Measurements from ENCODE around the gene ADD1. TPM values are rescaled to one million over a fixed set of nuclear protein-coding genes. Genes with fewer than 3 reads are reported as not detected.

Gene ADD1
- total and polyA plus RNA-seq, 2 donors (not counting 1 experiment from before 2014, with no cell fraction given), result 302 to 383 TPM

DNA sequence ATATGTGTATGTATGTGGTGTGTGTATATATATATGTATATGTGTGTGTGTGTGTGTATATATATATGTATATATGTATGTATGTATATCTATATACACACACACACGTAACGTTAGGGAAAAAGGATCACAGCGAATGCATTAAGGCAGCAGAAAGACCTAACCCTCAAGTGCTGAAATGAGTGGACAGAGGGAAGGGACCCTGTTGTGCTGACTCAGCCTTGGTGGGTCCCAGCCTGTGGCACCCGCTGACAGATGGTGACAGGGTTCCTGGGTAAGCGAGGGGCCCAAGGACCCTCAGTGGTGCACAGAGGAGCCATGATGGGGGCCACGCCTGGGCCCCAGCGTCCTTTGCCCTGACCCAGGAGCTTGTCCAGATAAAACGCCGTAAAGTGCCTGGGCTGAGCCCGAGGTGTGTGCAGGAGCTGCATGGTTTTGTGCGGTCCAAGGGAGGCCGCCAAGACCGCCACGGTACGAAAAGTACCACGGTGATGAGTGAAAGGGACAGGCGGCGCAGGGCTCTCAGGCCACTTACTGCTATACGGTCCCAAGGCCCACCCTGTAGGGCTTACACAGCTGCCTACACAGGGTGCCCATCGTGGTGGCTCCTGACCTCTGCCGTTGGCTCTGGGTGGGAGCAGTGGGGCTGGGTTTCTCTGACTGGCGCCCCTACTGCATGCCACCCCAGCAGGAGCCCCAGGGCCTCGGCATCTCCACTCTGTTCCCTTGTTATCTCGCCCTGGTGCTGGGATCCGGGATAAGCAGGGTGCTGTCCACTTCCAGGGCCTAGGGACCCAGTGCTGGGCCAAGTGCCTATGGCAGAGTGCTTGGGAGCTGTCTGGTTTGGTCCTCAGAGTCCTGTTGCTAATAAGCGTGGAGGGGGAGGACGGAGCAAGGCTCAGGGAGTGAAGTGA is 40.8 kb upstream of the ADD1 start:
- POLR2A ChIA-PET, result interaction anchor here (1.1 kb wide), 1 partner anchor 8 kb away, joined by 3 read pairs; no protein-coding TSS in a partner anchor
- Histone ChIP-seq H3K27me3 (replicated peaks in 1 of 4; ENCODE audit: control extremely low read depth in 1 of 4, control insufficient read depth in 3 of 4, insufficient read depth in 4 of 4, low read length in 3 of 4) (no peaks in the 10 kb centered on the region), H3K9me3 (ENCODE audit: control extremely low read depth in 1 of 3, control insufficient read depth in 2 of 3, insufficient read depth in 1 of 3, low read length in 2 of 3) (no peaks in the 10 kb centered on the region), H3K4me2 (replicated peaks; ENCODE audit: low read depth, low read length, poor library complexity, severe bottlenecking) (no peak overlapping the region), H3K4me3 (ENCODE audit: control extremely low read depth in 1 of 5, extremely low read depth in 1 of 5, insufficient read depth in 1 of 5, low read depth in 2 of 5, low read length in 4 of 5) (no peak overlapping the region), H3K79me2 (ENCODE audit: control insufficient read depth, insufficient read depth, low read length) (peaks cover 92% of the 10 kb centered on the region), H3K36me3 (replicated peaks in 1 of 2; ENCODE audit: control extremely low read depth in 1 of 2, control insufficient read depth in 1 of 2, extremely low read depth in 1 of 2, insufficient read depth in 2 of 2, low read length in 1 of 2) (peaks cover 0 to 8% of the 10 kb centered on the region in 2 experiments), H2AFZ (ENCODE audit: insufficient read depth, low read depth, low read length, poor library complexity, severe bottlenecking) (no peak overlapping the region), H4K20me1 (ENCODE audit: control insufficient read depth, insufficient read depth, low read length, poor library complexity, severe bottlenecking) (no peaks in the 10 kb centered on the region), H3K27ac (ENCODE audit: low read length in 2 of 2) (peak overlapping the region in 1 of 2 donors; percentile 18), H3K4me1 (ENCODE audit: control insufficient read depth in 2 of 2, insufficient read depth in 2 of 2, low read length in 2 of 2) (peaks cover 93 to 98% of the 10 kb centered on the region in 2 donors), H3K9ac (ENCODE audit: low read length) (no peak overlapping the region)
- TF ChIP-seq EZH2 (IDR thresholded peaks at IDR 0.05; ENCODE audit: borderline replicate concordance, insufficient read depth, low read depth, low read length, poor library complexity, severe bottlenecking) (no peak), CTCF (IDR thresholded peaks at IDR 0.05) (no peak)
- Mint-ChIP-seq H3K4me3 (no peak overlapping the region), H3K27me3 (no peaks in the 10 kb centered on the region), H3K4me1 (peaks cover 79% of the 10 kb centered on the region), H3K27ac (peak overlapping the region; percentile 41), H3K9me3 (ENCODE audit: insufficient read depth) (no peaks in the 10 kb centered on the region)
- intact Hi-C loops (cut with micrococcal nuclease), result no loop called here
- DNase-seq (no peak), ATAC-seq (ENCODE audit: low read depth) (no peak)
- 97% methylated on average over 26 of the region's 27 CpGs for WGBS (ENCODE audit: insufficient coverage)
- CTCF ChIA-PET, result interaction anchor here (1.2 to 1.7 kb wide), 3 partner anchors 10 to 39 kb away, joined by 3 to 9 read pairs (median 4); no protein-coding TSS in a partner anchor
